ENCODE measurements around the gene BAIAP2.
"Not testable (repeated sequence)": the region's sequence is repeated elsewhere in the genome, so short reads cannot be mapped to it uniquely, and the experiment has no call there.

Gene BAIAP2

DNA sequence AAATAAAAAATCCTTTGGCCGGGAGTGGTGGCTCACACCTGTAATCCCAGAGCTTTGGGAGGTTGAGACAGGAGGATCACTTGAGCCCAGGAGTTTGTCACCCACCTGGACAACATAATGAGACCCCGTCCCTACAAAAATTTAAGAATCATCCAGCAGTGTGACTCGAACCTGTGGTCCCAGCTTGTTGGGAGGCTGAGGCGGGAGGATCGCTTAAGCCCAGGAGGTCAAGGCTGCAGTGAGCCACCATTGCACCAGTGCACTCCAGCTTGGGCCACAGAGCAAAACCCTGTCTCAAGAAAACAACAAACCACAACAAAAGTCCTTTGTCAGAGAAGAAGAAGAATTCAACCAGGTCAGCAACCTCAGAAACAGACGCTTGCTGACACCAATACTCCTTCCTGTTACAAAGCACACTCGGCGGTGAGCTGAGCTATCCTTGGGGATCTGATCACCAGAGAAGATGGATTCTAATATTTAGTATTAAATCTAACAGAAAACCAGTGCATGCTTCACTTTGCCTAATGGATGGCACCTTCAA lies 117.4 kb downstream of the BAIAP2 start:
- no peaks in the 10 kb centered on the region for H3K9me3 ChIP-seq (ENCODE audit: insufficient read depth, low read depth, low read length)
- no peak overlapping the region for H3K4me3 ChIP-seq (ENCODE audit: low read length, poor library complexity, severe bottlenecking)
- H3K27me3 ChIP-seq (ENCODE audit: insufficient read depth, low read length, poor library complexity, severe bottlenecking) = no peaks in the 10 kb centered on the region
- H3K4me1 ChIP-seq (ENCODE audit: insufficient read depth, low read length, poor library complexity, severe bottlenecking) = no peaks in the 10 kb centered on the region
- H3K79me2 ChIP-seq (ENCODE audit: insufficient read depth, low read length) = no peaks in the 10 kb centered on the region
- H3K36me3 ChIP-seq (ENCODE audit: insufficient read depth, low read length) = no peaks in the 10 kb centered on the region
- no peaks in the 10 kb centered on the region for H4K20me1 ChIP-seq (ENCODE audit: insufficient read depth, low read length, poor library complexity, severe bottlenecking)
- H3F3A ChIP-seq (ENCODE audit: low read depth) = no peaks in the 10 kb centered on the region
- no peaks in the 10 kb centered on the region for H3K9me2 ChIP-seq (replicated peaks; ENCODE audit: low read depth, low read length)
- TF ChIP-seq EZH2phosphoT487 (IDR thresholded peaks at IDR 0.05; ENCODE audit: borderline replicate concordance) = no peak
- TF ChIP-seq CTCF (conservative IDR thresholded peaks at IDR 0.05; ENCODE audit: low read length) = no peak
- no peak overlapping the region for H3K4me2 ChIP-seq (ENCODE audit: low read depth, low read length, poor library complexity, severe bottlenecking)
- H2AFZ ChIP-seq (ENCODE audit: low read length) = no peak overlapping the region
- H3K9ac ChIP-seq (ENCODE audit: low read depth, low read length, poor library complexity, severe bottlenecking) = no peak overlapping the region

DNA sequence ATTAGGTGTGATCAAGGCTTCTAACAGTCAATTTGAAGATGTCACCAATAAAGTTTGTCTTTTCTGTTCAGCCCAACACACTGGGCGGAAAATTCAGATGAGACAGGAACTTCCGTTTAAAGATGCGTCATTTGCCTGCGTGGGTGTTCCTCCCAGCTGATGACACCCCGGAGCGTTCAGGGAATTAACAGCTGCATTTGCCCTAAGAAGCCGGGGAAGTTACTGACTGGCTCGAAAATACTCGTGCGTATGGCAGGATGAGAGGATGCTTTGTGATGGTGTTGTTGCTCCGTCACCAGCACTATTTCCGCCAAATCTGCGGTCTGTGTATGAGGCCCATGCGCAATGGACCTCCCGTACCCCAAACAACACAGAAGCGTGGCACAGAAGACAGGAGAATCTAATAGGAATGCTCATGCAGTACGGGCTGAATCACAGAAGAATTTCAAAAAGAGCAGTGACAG lies 118.4 kb downstream of the BAIAP2 start:
- H3K27me3 ChIP-seq (ENCODE audit: insufficient read depth, low read length, poor library complexity, severe bottlenecking) = no peaks in the 10 kb centered on the region
- no peaks in the 10 kb centered on the region for H3K9me2 ChIP-seq (replicated peaks; ENCODE audit: low read depth, low read length)
- no peaks in the 10 kb centered on the region for H3K4me1 ChIP-seq (ENCODE audit: insufficient read depth, low read length, poor library complexity, severe bottlenecking)
- H3K36me3 ChIP-seq (ENCODE audit: insufficient read depth, low read length) = no peaks in the 10 kb centered on the region
- H3F3A ChIP-seq (ENCODE audit: low read depth) = no peaks in the 10 kb centered on the region
- no peak overlapping the region for H2AFZ ChIP-seq (ENCODE audit: low read length)
- TF ChIP-seq CTCF (conservative IDR thresholded peaks at IDR 0.05; ENCODE audit: low read length) (no peak), EZH2phosphoT487 (IDR thresholded peaks at IDR 0.05; ENCODE audit: borderline replicate concordance) (no peak)
- no peaks in the 10 kb centered on the region for H3K79me2 ChIP-seq (ENCODE audit: insufficient read depth, low read length)
- H3K9ac ChIP-seq (ENCODE audit: low read depth, low read length, poor library complexity, severe bottlenecking) = no peak overlapping the region
- no peak overlapping the region for H3K4me2 ChIP-seq (ENCODE audit: low read depth, low read length, poor library complexity, severe bottlenecking)
- H3K4me3 ChIP-seq (ENCODE audit: low read length, poor library complexity, severe bottlenecking) = no peak overlapping the region
- H3K9me3 ChIP-seq (ENCODE audit: insufficient read depth, low read depth, low read length) = no peaks in the 10 kb centered on the region
- no peaks in the 10 kb centered on the region for H4K20me1 ChIP-seq (ENCODE audit: insufficient read depth, low read length, poor library complexity, severe bottlenecking)

DNA sequence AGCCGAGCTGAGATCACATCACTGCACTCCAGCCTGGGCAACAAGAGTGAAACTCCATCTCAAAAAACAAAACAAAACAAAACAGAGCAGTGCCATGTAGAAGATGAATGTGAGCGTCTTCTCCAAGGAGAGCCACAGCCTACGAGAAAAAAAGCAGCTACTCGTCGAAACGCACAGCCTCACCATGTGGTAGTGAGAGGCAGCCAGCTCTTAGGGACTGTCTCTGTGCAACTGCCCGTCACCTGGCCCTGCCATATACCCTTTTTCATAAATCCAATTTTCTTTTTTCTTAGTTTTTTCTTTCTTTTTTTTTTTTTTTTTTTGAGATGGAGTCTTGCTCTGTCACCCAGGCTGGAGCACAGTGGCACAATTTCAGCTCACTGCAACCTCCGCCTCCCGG lies 119.1 kb downstream of the BAIAP2 start:
- not testable (repeated sequence) for H3K9ac ChIP-seq (ENCODE audit: low read depth, low read length, poor library complexity, severe bottlenecking); H3K27me3 ChIP-seq (ENCODE audit: insufficient read depth, low read length, poor library complexity, severe bottlenecking)

DNA sequence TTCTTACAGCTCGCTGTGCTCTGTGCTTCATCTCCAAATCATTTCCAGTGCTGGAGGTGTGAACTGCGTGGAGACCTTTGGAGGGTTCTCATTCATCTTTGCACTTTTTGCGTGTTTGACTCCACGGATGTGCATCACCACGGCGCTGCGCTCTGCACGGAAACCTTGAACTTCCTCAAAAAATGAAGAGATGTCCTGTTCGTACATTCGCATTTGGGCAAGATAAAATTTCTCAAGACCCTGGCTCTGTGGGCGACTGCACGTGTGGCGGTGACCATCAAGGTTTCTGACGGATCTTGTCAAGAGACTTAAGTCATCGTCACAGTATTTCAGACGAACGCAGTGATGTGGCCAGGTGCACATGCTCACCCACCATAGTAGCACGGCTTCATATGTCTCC lies 120.0 kb downstream of the BAIAP2 start:
- Histone ChIP-seq H3K4me2 (ENCODE audit: low read depth, low read length, poor library complexity, severe bottlenecking) (no peak overlapping the region), H4K20me1 (ENCODE audit: insufficient read depth, low read length, poor library complexity, severe bottlenecking) (no peaks in the 10 kb centered on the region), H3K27me3 (ENCODE audit: insufficient read depth, low read length, poor library complexity, severe bottlenecking) (no peaks in the 10 kb centered on the region), H3K9me3 (ENCODE audit: insufficient read depth, low read depth, low read length) (no peaks in the 10 kb centered on the region), H3K9ac (ENCODE audit: low read depth, low read length, poor library complexity, severe bottlenecking) (no peak overlapping the region), H3K9me2 (replicated peaks; ENCODE audit: low read depth, low read length) (no peaks in the 10 kb centered on the region), H3K4me3 (ENCODE audit: low read length, poor library complexity, severe bottlenecking) (no peak overlapping the region), H2AFZ (ENCODE audit: low read length) (no peak overlapping the region), H3K36me3 (ENCODE audit: insufficient read depth, low read length) (no peaks in the 10 kb centered on the region), H3F3A (ENCODE audit: low read depth) (no peaks in the 10 kb centered on the region), H3K4me1 (ENCODE audit: insufficient read depth, low read length, poor library complexity, severe bottlenecking) (no peaks in the 10 kb centered on the region), H3K79me2 (ENCODE audit: insufficient read depth, low read length) (no peaks in the 10 kb centered on the region)
- TF ChIP-seq CTCF (conservative IDR thresholded peaks at IDR 0.05; ENCODE audit: low read length) = no peak
- no peak for TF ChIP-seq EZH2phosphoT487 (IDR thresholded peaks at IDR 0.05; ENCODE audit: borderline replicate concordance)

More for the DNA sequence above, 119.1 kb downstream of the BAIAP2 start:
- H3K9me2 ChIP-seq (replicated peaks; ENCODE audit: low read depth, low read length); H3F3A ChIP-seq (ENCODE audit: low read depth); H3K79me2 ChIP-seq (ENCODE audit: insufficient read depth, low read length); H3K4me2 ChIP-seq (ENCODE audit: low read depth, low read length, poor library complexity, severe bottlenecking); H3K4me3 ChIP-seq (ENCODE audit: low read length, poor library complexity, severe bottlenecking); H3K9me3 ChIP-seq (ENCODE audit: insufficient read depth, low read depth, low read length); H2AFZ ChIP-seq (ENCODE audit: low read length); H4K20me1 ChIP-seq (ENCODE audit: insufficient read depth, low read length, poor library complexity, severe bottlenecking); H3K36me3 ChIP-seq (ENCODE audit: insufficient read depth, low read length); H3K4me1 ChIP-seq (ENCODE audit: insufficient read depth, low read length, poor library complexity, severe bottlenecking): not testable (repeated sequence)

All from Loucy (cell line).